HepG2 (cell line): ENCODE measurements around the gene TMEM53. TPM values are rescaled to one million over a fixed set of nuclear protein-coding genes. Genes with fewer than 3 reads are reported as not detected.
A peak's percentile ranks its signal among the peaks of the same experiment; 100 is the strongest.

Source experiments
- ATAC-seq: fragments of 200-7000 bp; cut with Tn5 transposase; 3 replicates; pipeline ENCODE4 v1.9.1; 2020; ENCODE audit warnings: mild to moderate bottlenecking, moderate library complexity
- BruUV-seq: library from RNA; stranded (reverse); fragments of 400-500 nt; replicated peaks from 2 replicates; lab custom pipeline; 2021; lab: Mats Ljungman, UMichigan
- CTCF ChIA-PET: fragments of 300-600 bp; formaldehyde crosslinking; extraction: SDS; loops from one replicate; lab custom pipeline; 2021; ENCODE audit warnings: low total read pairs, inconsistent platforms, low intra/inter-chr PET ratio; lab: Yijun Ruan, JAX
- POLR2A ChIA-PET: fragments of 350-600 bp; sonication (Branson Sonifier 250); formaldehyde crosslinking; loops from one replicate; lab custom pipeline; 2020; ENCODE audit warnings: antibody characterized with exemption, inconsistent platforms; lab: Yijun Ruan, JAX
- DNase-seq: peaks from one replicate; pipeline ENCODE4 v3.0.0-alpha.2; 2015; ENCODE audit warnings: low spot score
- FAIRE-seq: peaks from 3 replicates; lab custom pipeline; 2011; peaks lifted over from hg19 to GRCh38; lab: Jason Lieb, UNC
- H2AFZ ChIP-seq: one replicate; pipeline ENCODE4 v1.6.1; 2011; ENCODE audit warnings: low read length, inconsistent platforms
- H3K27ac ChIP-seq: fragments of 300-600 bp; 3 replicates; pipeline ENCODE4 v1.8.0; 2011; ENCODE audit warnings: mixed run types, mild to moderate bottlenecking, mixed read lengths, low read length, inconsistent platforms; ENCODE audit not compliant: insufficient read depth; ENCODE audit errors: extremely low read length
- H3K27me3 ChIP-seq, 2 experiments: fragments of 200-600 bp in 1 of 2; 2 replicates in 1 of 2; 3 replicates in 1 of 2; pipeline versions ENCODE4 v1.6.0 to v1.8.0; 2011; ENCODE audit warnings: low read length in 2 of 2, mild to moderate bottlenecking in 2 of 2, moderate library complexity in 2 of 2, inconsistent platforms in 1 of 2; ENCODE audit not compliant: insufficient read depth in 2 of 2, control insufficient read depth in 1 of 2
- H3K36me3 ChIP-seq, 2 experiments: fragments of 200-600 bp in 1 of 2; replicated peaks in 1 of 2; 2 replicates in 1 of 2; 3 replicates in 1 of 2; pipeline versions ENCODE4 v1.5.1 to v1.8.0; 2011; ENCODE audit warnings: low read length in 2 of 2, inconsistent platforms in 1 of 2; ENCODE audit not compliant: insufficient read depth in 2 of 2, control insufficient read depth in 1 of 2
- H3K4me1 ChIP-seq: 2 replicates; pipeline ENCODE4 v1.5.1; 2012; ENCODE audit warnings: low read length, inconsistent platforms; ENCODE audit not compliant: insufficient read depth
- H3K4me2 ChIP-seq: 2 replicates; pipeline ENCODE4 v1.6.0; 2011; ENCODE audit warnings: low read depth, low read length, inconsistent platforms
- H3K4me3 ChIP-seq, 3 experiments: fragments of 200-600 bp in 1 of 3; sonication (generic), shearing (Covaris generic) in 1 of 3; replicated peaks in 1 of 3; 2 replicates each; pipeline ENCODE4 v1.5.1; 2011 to 2016; ENCODE audit warnings: low read length in 3 of 3, inconsistent platforms in 2 of 3, low read depth in 2 of 3, mild to moderate bottlenecking in 2 of 3, control low read depth in 1 of 3, mixed read lengths in 1 of 3; ENCODE audit not compliant: insufficient read depth in 1 of 3
- H3K79me2 ChIP-seq: one replicate; pipeline ENCODE4 v1.6.1; 2011; ENCODE audit warnings: low read length, inconsistent platforms; ENCODE audit not compliant: insufficient read depth
- H3K9ac ChIP-seq: 2 replicates; pipeline ENCODE4 v1.6.0; 2011; ENCODE audit warnings: mild to moderate bottlenecking, low read depth, low read length, inconsistent platforms; ENCODE audit not compliant: insufficient read depth
- H3K9me3 ChIP-seq: 2 replicates; pipeline ENCODE4 v1.5.1; 2012; ENCODE audit warnings: mild to moderate bottlenecking, low read length
- H4K20me1 ChIP-seq: 2 replicates; pipeline ENCODE4 v1.6.0; 2011; ENCODE audit warnings: inconsistent platforms, mild to moderate bottlenecking, low read length, moderate library complexity; ENCODE audit not compliant: insufficient read depth
- ELF3 ChIP-seq: IDR thresholded peaks from 2 replicates; pipeline ENCODE4 v1.6.1; 2016; ENCODE audit warnings: missing genetic modification reagents, missing compliant biosample characterization
- NRL ChIP-seq: sonication (generic); formaldehyde crosslinking; IDR thresholded peaks from 2 replicates; pipeline ENCODE4 v1.5.0; 2020; ENCODE audit warnings: missing genetic modification reagents, mild to moderate bottlenecking, moderate library complexity, borderline replicate concordance
- RAD21 ChIP-seq: fragments of 450-650 bp; formaldehyde crosslinking; IDR thresholded peaks from 2 replicates; pipeline ENCODE4 v1.5.0; 2020; ENCODE audit warnings: mild to moderate bottlenecking
- SIX1 ChIP-seq: sonication (generic); formaldehyde crosslinking; IDR thresholded peaks from 2 replicates; pipeline ENCODE4 v1.4.0; 2020; ENCODE audit warnings: missing genetic modification reagents, borderline replicate concordance
- XRCC5 ChIP-seq: fragments of 200-400 bp; formaldehyde crosslinking; optimal IDR thresholded peaks from 2 replicates; pipeline ENCODE3; 2017; ENCODE audit warnings: mild to moderate bottlenecking, low read length
- ZNF232 ChIP-seq: sonication (generic); formaldehyde crosslinking; IDR thresholded peaks from 2 replicates; pipeline ENCODE4 v1.4.0; 2020; ENCODE audit warnings: missing genetic modification reagents, borderline replicate concordance
- ZNF891 ChIP-seq: sonication (generic); formaldehyde crosslinking; IDR thresholded peaks from 2 replicates; pipeline ENCODE4 v1.5.0; 2020; ENCODE audit warnings: mild to moderate bottlenecking, missing genetic modification reagents
- WGBS: methylation state at CpG from one replicate; pipeline ENCODE4 v1.1.6; 2017; ENCODE audit warnings: low lambda C conversion rate; 5-methylcytosine and 5-hydroxymethylcytosine counted together
- in situ Hi-C: cut with HindIII; loops from 2 replicates; pipeline ENCODE4 v1.10.0; 2017; ENCODE audit warnings: low pct_unique_long_range_greater_than_20kb; ENCODE audit not compliant: extremely low pct_ligation_motif_present
- intact Hi-C: fragments of 100-400 bp; cut with micrococcal nuclease; formaldehyde crosslinking; loops from one replicate; pipeline ENCODE4 v1.10.0; 2022; ENCODE audit not compliant: unreplicated experiment
- polyA plus RNA-seq, 8 experiments: library from polyadenylated mRNA; depleted of rRNA in 3 of 8; stranded (reverse) in 7 of 8; unstranded in 1 of 8; fragments of >200 nt; fragmentation: Illumina TruSeq in 4 of 8; extraction: Trizol in 4 of 8; gene quantifications; 2 replicates each; pipeline versions ENCODE4 v1.2.1 to v1.2.3, GENCODE V29; 2011 to 2016; ENCODE audit warnings: low read depth in 4 of 8, missing spikeins in 1 of 8, mixed read lengths in 1 of 8; ENCODE audit not compliant: insufficient read depth in 1 of 8
- total RNA-seq, 5 experiments: library from RNA; depleted of rRNA; stranded (reverse); fragments of >200 nt; fragmentation: Illumina TruSeq; extraction: Trizol; gene quantifications; 2 replicates each; pipeline ENCODE4 v1.2.3, GENCODE V29; 2016; ENCODE audit warnings: low read depth in 1 of 5
- TF ChIP-seq, protein P1 (sequence below): sonication (generic); formaldehyde crosslinking; IDR thresholded peaks from 2 replicates; pipeline ENCODE4 v1.5.0; 2020; ENCODE audit warnings: missing genetic modification reagents, mild to moderate bottlenecking, borderline replicate concordance
- TF ChIP-seq, protein P2 (sequence below): sonication (generic); formaldehyde crosslinking; IDR thresholded peaks from 2 replicates; pipeline ENCODE4 v1.5.1; 2020; ENCODE audit warnings: mild to moderate bottlenecking, missing genetic modification reagents, moderate library complexity
- TF ChIP-seq, protein P3 (sequence below): sonication (generic); formaldehyde crosslinking; IDR thresholded peaks from 2 replicates; pipeline ENCODE4 v1.4.0; 2020; ENCODE audit warnings: mild to moderate bottlenecking, missing genetic modification reagents

Gene TMEM53
- total and polyA plus RNA-seq, 2 of the 13 experiments (the other 11 are each of a cell fraction or from before 2014, with no cell fraction given): 12.6 to 20.2 TPM

DNA sequence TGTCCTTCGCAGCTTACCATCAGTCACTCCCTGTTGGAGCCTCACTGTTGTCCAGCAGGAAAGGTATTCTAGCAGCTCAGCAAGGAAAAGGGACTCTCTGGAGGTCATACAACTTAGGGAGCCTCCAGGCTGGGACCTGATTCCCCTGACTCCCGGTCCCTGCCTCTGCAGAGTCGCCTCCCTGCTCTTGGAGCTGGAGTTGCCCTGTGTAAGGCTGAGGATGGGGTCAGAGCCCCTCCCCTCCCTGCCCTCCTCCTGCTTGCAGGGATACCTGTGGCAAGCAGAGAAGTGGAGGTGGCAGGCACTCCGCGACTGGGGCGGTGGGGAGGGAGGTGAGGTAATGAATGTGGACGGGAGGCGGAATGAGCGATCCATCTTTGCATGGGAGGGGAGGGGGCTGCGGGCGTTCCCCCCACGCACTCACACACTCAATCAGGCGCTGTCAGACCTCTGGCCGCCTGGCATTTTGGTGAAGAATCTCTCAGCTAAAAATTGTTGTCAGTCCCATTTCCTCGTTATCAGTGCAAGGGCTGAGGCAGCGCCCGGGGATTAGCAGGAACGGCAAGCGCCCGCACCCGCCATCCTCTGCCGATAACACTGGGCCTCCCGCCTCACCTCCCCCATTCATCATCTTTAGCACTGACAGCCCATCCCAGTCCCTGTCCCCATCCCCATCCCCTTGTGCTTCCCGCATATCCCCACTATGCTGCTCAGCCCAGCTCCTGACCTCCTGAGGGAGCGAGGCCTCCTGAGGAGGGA lies 64.3 kb downstream of the TMEM53 start:
- in situ Hi-C loops (loop anchor here (5.0 kb wide), 1 partner anchor 42 kb away; no protein-coding TSS in a partner anchor), intact Hi-C loops (loop anchor here (1.0 kb wide), 2 partner anchors 21 to 43 kb away; no protein-coding TSS in a partner anchor)
- H3K27ac ChIP-seq: no peak overlapping the region
- POLR2A ChIA-PET: interaction anchor here (1.7 kb wide), 1 partner anchor 22 kb away, joined by 6 read pairs; no protein-coding TSS in a partner anchor
- TF ChIP-seq ELF3 (CRISPR knock-in tag): no peak
- TF ChIP-seq, protein P1, sequence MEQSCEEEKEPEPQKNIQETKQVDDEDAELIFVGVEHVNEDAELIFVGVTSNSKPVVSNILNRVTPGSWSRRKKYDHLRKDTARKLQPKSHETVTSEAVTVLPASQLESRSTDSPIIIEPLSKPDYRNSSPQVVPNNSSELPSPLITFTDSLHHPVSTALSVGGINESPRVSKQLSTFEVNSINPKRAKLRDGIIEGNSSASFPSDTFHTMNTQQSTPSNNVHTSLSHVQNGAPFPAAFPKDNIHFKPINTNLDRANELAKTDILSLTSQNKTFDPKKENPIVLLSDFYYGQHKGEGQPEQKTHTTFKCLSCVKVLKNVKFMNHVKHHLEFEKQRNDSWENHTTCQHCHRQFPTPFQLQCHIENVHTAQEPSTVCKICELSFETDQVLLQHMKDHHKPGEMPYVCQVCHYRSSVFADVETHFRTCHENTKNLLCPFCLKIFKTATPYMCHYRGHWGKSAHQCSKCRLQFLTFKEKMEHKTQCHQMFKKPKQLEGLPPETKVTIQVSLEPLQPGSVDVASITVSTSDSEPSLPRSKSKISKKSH: 0 out of 2 replicates have a peak, but pooled peaks have one; percentile 31
- TF ChIP-seq, all 625 proteins: peak for 1
- Histone ChIP-seq H2AFZ (no peak overlapping the region), H3K9ac (no peak overlapping the region), H4K20me1 (peaks cover 6% of the 10 kb centered on the region; the same call in 1 of the 2 replicates), H3K9me3 (no peaks in the 10 kb centered on the region), H3K4me3 (no peak overlapping the region), H3K4me2 (no peak overlapping the region), H3K27me3 (no peaks in the 10 kb centered on the region; a peak in 1 of 5 replicates), H3K36me3 (peaks cover 0 to 4% of the 10 kb centered on the region in 2 experiments; a peak in 1 of 5 replicates), H3K79me2 (no peaks in the 10 kb centered on the region), H3K4me1 (no peaks in the 10 kb centered on the region)
- no TSS peak for BruUV-seq
- CTCF ChIA-PET: interaction anchor here (0.7 to 2.3 kb wide), 3 partner anchors 43 to 67 kb away, joined by 3 to 18 read pairs (median 5); no protein-coding TSS in a partner anchor
- 85% methylated on average over 22 of the region's 25 CpGs for WGBS
- ATAC-seq (no peak; the same call in 2 of the 3 replicates), DNase-seq (no peak), FAIRE-seq (no peak)

DNA sequence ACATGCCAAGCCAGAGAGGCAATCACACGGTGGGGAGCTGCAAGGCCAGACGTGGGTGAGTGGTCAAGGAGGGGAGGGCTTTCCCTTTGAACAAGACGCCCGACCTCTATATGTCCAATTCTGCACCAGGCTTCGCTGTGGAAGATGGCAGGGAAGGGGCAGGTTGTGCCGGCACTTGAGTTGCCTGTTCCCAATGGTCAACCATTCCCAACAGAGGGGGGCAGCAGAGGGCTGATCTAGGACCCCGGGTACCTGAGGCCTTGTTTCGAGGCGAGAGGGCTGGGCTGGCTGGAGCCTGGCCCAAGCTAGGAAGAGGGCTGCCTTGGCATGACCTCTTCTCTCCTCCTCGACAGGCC lies 64.9 kb downstream of the TMEM53 start:
- Histone ChIP-seq H2AFZ (no peak overlapping the region), H3K79me2 (no peaks in the 10 kb centered on the region), H3K27ac (no peak overlapping the region), H3K36me3 (peaks cover 0 to 4% of the 10 kb centered on the region in 2 experiments; a peak in 1 of 5 replicates), H3K9ac (no peak overlapping the region), H3K4me1 (no peaks in the 10 kb centered on the region), H4K20me1 (peaks cover 6% of the 10 kb centered on the region; the same call in 1 of the 2 replicates), H3K27me3 (no peaks in the 10 kb centered on the region; a peak in 1 of 5 replicates), H3K4me2 (no peak overlapping the region), H3K9me3 (no peaks in the 10 kb centered on the region), H3K4me3 (no peak overlapping the region)
- BruUV-seq: no TSS peak
- DNase-seq (peak; percentile 28), ATAC-seq (peak; percentile 88), FAIRE-seq (no peak)
- POLR2A ChIA-PET: interaction anchor here (1.7 kb wide), 1 partner anchor 23 kb away, joined by 9 read pairs; no protein-coding TSS in a partner anchor
- in situ Hi-C loops (loop anchor here (5.0 kb wide), 1 partner anchor 43 kb away; no protein-coding TSS in a partner anchor), intact Hi-C loops (loop anchor here (1.0 kb wide), 2 partner anchors 22 to 44 kb away; no protein-coding TSS in a partner anchor)
- CTCF ChIA-PET: interaction anchor here (0.7 to 2.3 kb wide), 3 partner anchors 43 to 68 kb away, joined by 3 to 18 read pairs (median 5); no protein-coding TSS in a partner anchor
- 35% methylated on average over 7 of the region's 10 CpGs for WGBS
- TF ChIP-seq ZNF232 (CRISPR knock-in tag): no peak
- TF ChIP-seq ZNF891 (CRISPR knock-in tag): peak; percentile 42; the same call in 1 of the 2 replicates
- TF ChIP-seq, protein P2, sequence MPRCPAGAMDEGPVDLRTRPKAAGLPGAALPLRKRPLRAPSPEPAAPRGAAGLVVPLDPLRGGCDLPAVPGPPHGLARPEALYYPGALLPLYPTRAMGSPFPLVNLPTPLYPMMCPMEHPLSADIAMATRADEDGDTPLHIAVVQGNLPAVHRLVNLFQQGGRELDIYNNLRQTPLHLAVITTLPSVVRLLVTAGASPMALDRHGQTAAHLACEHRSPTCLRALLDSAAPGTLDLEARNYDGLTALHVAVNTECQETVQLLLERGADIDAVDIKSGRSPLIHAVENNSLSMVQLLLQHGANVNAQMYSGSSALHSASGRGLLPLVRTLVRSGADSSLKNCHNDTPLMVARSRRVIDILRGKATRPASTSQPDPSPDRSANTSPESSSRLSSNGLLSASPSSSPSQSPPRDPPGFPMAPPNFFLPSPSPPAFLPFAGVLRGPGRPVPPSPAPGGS: no peak
- TF ChIP-seq, protein P3, sequence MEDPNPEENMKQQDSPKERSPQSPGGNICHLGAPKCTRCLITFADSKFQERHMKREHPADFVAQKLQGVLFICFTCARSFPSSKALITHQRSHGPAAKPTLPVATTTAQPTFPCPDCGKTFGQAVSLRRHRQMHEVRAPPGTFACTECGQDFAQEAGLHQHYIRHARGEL (CRISPR knock-in tag): no peak
- 0 out of 2 replicates have a peak, but pooled peaks have one; percentile 42 for TF ChIP-seq NRL
- peak; percentile 63; the same call in 1 of the 2 replicates for TF ChIP-seq RAD21
- TF ChIP-seq SIX1: no peak
- TF ChIP-seq XRCC5: peak; percentile 48
